RPMI7951 (cell line): ENCODE measurements around the gene ADISSP. TPM values are rescaled to one million over a fixed set of nuclear protein-coding genes. Genes with fewer than 3 reads are reported as not detected.

Experiments used
- DNase-seq: peaks from one replicate; pipeline ENCODE4 v3.0.0-alpha.2; 2012; ENCODE audit warnings: low read depth
- total RNA-seq: library from RNA; depleted of rRNA; stranded (reverse); fragments of >200 nt; shearing (Covaris generic); gene quantifications from 2 replicates; pipeline ENCODE4 v1.2.3, GENCODE V29; 2014

Gene ADISSP
- total RNA-seq, 1 experiment from 2014 or later: 52.7 TPM

GRCh38 chr20:3755269-3755668 is 12.3 kb downstream of the ADISSP start:
- DNase-seq: no peak

- DNase-seq: no peak
Measured at GRCh38 chr20:3754276-3754630, 13.3 kb downstream of the ADISSP start.

GRCh38 chr20:3753501-3754275 is 13.9 kb downstream of the ADISSP start:
- DNase-seq: no peak

- peak; percentile 76 for DNase-seq
Measured at GRCh38 chr20:3753098-3753497, 14.5 kb downstream of the ADISSP start.

DNA sequence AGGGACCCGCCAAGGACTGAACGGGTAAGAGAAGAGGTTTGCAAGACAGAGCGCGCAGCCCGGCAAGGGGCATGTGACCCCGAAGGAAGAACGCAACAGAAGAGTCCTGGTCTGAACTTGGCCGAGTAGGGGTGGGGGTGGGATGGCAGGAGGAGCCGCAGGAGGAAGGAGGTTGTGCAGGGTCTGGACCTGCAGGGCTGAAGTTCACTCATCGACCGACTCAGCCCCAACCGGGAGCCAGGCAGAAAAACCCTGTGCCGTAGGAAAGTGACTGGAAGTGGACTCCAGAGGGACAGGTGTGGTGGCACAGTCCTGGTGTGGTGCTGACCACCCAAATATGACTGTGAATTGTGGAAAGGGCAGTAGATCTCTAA is 15.2 kb downstream of the ADISSP start:
- no peak for DNase-seq

DNA sequence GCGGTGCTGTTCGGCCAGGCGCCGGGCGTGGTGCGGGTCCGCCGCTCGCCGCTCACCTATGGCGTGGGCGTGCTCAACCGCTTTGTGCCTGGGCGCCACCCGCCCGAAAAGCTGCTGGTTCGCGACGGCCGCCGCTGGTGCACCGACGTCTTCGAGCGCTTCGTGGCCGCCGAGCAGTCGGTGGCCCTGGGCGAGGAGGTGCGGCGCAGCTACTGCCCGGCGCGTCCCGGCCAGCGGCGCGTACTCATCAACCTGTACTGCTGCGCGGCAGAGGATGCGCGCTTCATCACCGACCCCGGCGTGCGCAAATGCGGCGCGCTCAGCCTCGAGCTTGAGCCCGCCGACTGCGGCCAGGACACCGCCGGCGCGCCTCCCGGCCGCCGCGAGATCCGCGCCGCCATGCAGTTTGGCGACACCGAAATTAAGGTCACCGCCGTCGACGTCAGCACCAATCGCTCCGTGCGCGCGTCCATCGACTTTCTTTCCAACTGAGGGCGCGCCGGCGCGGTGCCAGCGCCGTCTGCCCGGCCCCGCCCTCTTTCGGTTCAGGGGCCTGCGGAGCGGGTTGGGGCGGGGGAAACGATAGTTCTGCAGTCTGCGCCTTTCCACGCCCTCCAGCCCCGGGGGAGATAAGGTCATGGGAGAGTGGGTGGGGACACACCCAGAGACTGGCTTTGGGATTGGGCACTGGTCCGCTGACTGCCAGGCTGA is 15.7 kb downstream of the ADISSP start:
- peak; percentile 76 for DNase-seq

DNA sequence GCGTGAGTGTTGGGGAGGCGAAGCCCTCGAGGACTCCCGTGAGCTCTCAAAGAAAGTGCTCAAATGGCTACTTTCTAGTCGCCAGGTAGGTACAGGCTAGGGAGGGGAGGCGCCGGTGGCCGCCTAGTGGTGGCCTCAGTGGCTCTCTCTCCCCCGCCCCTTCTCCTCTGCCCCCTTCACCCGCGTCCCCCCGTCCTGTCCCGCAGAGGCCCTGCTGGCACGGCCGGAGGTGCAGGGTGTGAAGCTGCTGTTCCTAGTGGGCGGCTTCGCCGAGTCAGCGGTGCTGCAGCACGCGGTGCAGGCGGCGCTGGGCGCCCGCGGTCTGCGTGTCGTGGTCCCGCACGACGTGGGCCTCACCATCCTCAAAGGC is 16.3 kb downstream of the ADISSP start:
- DNase-seq: no peak

GRCh38 chr20:3749689-3750531 is 17.6 kb downstream of the ADISSP start:
- DNase-seq: peak; percentile 65

DNA sequence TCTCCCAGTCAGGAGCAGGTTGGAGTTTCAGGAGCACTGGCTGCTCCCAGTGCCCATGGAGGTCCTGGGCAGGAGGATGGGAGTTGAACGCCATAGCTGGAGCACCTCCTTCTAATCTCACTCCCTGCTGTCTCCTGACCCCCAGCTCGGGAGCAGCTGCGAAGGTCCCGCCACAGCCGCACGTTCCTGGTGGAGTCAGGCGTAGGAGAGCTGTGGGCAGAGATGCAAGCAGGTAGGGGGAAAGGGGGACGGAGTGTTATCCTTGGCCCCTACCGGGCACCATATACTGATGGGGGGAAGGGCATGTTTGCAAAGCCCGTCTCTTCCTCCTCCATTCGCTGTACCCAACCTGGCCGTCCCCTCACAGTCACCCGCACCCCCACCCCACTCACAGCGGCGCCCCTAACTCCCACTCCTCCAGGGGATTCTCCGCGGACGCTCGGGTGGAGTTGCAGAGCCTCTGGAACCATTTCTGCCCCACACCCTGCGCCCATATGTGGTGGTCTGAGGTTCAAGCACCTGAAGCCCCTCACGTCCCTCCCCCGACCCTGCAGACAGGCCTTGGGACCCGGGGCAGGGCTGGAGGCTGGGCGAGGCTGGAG is 18.4 kb downstream of the ADISSP start:
- DNase-seq: no peak

GRCh38 chr20:3748073-3748472 is 19.5 kb downstream of the ADISSP start:
- DNase-seq: no peak

GRCh38 chr20:3747471-3747870 is 20.1 kb downstream of the ADISSP start:
- DNase-seq: no peak

DNA sequence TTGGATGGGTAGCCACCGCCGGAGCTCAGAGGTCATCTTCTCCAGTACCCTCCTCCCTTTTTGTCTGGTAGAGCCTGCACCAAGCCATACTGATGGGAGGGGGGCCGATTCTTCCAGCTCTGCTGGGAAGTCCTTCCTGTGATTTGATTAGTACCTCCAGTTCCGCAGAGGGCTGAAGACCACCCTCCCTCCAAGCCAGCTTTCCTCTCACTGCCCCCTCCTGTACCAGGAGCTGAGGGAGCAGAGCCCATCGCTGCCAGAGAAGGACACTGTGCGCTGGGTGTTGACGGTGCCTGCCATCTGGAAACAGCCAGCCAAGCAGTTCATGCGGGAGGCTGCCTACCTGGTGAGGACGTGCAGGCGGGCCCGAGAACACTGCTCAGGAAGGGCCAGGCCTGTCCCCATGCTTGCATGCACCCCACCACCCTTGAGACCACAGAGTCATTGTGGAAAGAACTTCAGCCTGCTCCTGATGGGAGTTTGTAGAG is 21.8 kb downstream of the ADISSP start:
- DNase-seq: no peak

DNA sequence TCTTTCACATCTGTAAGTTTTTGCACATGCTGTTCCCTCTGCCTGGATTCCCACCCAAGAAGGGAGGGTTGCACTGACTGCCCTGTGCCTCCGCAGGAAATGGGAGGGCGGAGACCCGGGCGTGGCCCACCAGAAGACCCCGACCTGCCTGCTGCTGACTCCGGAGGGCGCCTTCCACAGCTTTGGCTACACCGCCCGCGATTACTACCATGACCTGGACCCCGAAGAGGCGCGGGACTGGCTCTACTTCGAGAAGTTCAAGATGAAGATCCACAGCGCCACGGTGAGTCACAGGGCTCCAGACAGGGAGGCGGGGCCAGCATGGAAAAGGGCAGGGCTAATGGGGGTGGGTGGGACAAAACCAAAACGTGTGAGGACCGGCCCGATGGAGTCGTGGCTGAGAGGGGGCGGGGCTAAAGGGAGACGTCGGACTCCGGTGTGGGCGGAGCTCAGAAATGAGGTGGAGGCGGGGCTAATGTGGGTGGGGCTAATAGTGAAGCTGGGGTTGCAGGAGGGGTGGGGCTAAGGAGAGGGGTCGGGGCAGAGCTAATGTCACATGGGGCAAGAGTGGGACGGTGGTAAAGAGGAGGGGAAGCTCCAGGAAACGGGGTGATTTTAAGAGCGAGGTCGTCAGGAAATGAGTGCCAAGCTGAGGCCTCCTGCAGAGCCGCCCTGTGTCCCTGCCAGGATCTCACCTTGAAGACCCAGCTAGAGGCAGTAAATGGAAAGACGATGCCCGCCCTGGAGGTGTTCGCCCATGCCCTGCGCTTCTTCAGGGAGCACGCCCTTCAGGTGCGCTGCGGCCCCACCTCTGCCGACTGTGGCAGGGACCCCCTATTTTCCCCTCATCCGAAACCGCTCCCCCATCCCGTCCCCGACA is 22.5 kb downstream of the ADISSP start:
- peak; percentile 89 for DNase-seq

GRCh38 chr20:3744037-3744436 is 23.5 kb downstream of the ADISSP start:
- DNase-seq: no peak

GRCh38 chr20:3743251-3743650 is 24.3 kb downstream of the ADISSP start:
- no peak for DNase-seq

- DNase-seq: no peak
Measured at GRCh38 chr20:3741836-3742458, 25.6 kb downstream of the ADISSP start.

DNA sequence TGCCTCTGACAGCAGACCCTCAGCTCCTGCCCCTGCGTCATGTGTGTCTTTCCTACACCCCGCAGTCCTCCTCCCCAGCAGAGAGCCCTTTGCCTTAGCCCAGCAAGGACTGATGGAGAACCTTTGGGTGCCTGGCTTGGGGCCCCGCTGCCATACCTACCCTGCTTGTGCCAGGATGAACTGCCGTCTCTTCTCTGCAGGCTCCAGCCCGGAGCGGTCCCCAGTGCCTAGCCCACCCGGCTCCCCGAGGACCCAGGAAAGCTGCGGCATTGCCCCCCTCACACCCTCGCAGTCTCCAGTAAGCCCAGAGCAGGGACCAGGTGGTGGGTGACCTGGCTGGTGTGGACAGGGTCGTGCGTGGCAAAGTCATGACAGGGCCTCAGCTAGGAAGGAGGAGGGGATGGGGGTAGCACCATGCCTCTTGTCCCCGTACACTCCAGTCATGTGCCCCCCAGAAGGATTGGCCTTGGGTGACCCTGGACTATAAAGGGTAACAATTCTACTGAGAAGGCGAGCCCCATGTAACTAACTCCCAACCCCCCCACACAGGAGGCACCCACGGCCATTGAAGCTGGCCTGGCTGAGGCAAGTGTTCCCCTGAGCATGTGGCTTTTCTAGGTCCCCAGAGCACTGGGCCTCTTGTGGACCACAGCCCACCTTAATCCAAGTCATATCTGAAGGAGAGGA is 26.8 kb downstream of the ADISSP start:
- no peak for DNase-seq

DNA sequence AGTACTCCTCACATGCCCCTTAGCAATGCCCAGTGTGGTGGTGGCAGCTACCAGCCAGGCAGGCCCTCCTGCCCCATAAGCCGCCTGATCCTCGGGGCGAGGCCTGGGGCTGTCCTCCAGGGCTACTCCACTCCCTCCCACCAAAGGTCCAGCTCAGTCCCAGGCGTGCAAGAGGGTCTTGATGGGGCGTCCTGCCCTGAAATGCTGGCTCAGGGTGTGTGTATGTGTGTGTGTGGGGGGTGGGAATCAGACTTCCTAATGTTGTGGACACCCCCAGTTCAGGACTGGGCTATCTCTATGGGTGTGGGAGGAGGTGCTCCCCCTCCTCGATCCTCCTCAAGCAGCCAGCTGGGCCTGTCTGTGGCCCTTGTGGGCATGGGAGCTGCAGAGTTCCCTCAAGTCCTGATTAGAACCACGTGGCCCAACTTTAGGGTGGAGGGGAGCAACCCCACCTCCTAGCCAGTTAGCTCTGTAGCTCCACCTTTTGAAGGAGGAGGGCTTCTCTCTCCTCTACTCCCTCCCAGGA is 27.6 kb downstream of the ADISSP start:
- no peak for DNase-seq

- DNase-seq: no peak
Measured at GRCh38 chr20:3739054-3739925, 28.3 kb downstream of the ADISSP start.
